RKO (cell line): ENCODE data around the gene KCNQ1.

Experiments
- DNase-seq: peaks from one replicate; pipeline ENCODE4 v3.0.0-alpha.2; 2016; ENCODE audit warnings: low spot score

Gene KCNQ1

DNA sequence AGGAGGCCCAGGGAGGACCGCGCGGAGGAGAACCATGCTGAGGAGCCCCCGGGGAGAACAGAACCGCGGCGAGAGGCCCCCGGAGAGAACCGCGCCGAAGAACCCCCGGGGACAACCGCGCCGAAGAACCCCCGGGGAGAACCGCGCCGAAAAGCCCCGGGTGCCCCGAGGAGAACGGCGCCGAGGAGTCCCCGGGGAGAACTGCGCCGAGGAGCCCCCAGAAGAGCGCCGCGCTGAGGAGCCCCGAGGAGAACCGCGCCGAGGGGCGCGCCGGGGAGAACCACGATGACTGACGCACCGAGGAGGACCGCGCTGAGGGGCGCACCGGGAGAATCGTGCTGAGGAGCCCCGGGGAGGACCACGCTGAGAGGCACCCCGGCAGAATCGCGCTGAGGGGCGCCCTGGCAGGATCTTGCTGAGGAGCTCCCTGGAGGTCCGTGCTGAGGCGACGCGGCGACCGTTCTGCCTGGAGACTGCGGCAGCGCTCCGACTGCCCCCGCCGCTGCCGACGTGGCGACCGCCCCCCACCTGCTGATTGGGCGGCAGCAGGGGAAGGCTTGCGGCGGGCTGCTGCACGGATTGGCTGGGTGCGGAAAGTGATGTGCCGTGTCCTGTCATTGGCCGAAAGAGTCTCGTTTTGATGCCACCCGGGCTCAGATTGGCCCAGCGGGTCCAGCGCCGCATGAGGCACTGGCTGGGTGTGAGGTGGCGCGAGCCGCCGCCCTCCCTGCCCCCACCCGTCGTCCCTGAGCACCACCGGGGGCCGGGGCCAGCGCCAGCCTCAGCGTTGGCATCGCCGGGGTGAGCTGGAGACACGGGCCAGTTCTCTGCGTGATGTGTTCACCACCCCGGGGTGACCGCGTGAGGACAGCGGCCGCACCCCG lies 255.0 kb downstream of the KCNQ1 start, which contains the start of gene KCNQ1OT1:
Gene KCNQ1OT1 (minus strand): TSS at position 464 of the 884 bp plus-strand sequence.
- peak; percentile 92 for DNase-seq

DNA sequence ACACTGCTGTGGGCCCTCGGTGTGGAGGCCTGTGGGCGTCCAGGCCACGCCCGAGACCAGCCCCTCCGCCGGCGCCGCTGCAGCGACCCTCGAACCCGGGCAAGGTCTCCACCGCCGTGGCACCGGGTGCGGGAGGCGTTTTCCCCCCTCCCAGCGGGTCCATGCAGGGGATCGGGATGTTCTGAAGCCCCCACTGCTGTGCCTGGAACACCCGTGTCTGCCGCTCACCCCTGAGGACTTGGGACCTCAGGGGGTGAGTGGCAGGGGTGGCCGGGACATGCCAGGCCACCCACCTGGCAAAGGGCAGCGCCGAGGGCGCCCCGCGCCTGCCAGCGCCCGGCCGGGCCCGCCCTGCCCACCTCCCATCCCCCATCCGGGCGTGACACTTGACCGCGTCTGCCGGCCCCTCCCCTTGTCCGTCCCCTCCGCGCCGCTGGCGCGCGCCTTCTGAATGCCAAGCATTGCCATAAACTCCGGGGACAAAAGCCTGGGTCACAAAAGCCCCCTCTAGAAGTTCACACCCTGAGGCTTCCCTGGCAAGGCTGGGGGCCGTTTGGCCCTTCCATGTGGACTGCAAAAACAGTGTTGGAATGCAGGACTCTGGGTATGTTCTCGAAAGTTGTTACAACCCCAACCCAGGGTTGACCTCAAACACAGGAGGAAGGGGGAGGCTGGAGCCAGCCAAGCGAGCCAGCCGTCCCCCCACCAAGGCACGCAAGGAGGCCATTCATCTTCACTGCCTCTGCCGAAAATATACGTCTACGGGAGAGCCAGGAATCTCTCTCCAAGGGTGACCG lies 255.8 kb downstream of the KCNQ1 start:
- peak; percentile 42 for DNase-seq

DNA sequence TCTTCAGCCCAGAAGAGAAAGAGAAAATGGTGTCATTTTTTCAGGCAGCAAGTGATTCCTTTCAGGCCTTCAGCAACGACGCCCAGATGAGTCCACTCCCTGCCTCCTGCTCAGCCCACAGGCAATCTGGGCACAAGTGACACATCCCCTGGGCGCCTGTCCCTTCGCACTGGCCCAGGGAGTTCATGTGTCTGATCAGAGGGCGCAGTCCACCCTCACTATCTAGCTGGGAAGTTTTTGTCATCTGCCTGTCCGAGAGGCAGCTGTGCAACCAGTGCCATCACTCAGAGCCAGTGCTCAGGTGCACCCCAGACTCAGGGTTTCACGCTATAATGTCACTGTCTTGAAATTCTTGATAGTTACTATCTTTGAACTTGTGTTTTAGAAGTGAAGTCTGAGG lies 256.4 kb downstream of the KCNQ1 start:
- no peak for DNase-seq

DNA sequence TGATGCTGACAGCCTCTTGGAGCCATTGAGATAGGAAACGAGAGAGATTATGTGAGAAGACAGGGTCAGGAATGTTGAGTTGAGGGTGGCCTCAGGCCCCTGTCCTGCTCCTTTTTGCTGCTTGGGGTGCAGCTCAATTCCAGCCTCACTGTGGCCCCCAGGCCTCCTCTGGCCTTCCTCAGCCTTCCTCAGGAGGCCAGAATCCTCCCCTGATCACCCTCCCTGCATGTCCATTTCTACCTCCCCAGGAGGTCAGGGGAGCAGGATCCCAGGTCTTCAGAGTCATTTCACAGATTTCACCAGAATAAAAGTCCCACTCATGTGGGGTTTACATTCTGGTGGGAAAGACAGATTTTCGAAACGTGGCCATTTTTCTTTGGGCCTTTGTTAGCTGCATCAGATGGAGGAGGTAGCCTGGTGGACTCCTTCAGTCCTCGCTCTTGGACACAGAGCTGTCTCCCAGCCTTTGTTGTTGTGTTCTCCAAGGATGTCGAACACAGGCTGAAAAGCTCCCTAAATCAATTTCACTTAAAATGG lies 257.2 kb downstream of the KCNQ1 start:
- DNase-seq = no peak

DNA sequence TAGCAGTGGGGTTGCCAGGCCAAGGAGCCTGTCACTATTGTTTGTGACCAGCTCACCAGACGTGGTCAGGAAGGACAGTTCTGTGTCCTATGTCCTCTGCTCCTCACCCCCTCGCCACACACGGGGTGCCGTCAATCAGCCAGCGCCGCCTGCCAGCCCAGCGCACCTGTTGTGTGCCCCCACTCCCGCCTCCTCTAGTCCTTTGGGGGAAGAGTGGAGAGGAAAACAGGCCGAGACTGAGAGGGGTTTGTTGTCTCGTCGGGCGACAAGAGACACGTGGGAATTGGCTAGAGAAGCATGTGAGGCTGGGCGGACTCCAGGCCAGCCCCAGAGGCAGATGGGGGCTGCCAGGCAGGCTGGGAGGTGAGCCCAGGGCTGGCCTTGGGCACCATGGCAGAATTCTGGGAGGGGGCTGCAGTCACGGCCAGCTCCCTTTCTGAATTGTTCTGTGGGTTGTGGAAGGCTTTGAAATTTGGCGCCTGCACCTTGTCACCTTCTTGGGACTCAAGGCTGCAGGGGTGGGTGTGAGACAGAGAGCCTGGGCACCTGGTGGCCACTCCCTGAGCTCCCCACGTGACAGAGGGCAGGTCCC lies 258.1 kb downstream of the KCNQ1 start:
- no peak for DNase-seq

DNA sequence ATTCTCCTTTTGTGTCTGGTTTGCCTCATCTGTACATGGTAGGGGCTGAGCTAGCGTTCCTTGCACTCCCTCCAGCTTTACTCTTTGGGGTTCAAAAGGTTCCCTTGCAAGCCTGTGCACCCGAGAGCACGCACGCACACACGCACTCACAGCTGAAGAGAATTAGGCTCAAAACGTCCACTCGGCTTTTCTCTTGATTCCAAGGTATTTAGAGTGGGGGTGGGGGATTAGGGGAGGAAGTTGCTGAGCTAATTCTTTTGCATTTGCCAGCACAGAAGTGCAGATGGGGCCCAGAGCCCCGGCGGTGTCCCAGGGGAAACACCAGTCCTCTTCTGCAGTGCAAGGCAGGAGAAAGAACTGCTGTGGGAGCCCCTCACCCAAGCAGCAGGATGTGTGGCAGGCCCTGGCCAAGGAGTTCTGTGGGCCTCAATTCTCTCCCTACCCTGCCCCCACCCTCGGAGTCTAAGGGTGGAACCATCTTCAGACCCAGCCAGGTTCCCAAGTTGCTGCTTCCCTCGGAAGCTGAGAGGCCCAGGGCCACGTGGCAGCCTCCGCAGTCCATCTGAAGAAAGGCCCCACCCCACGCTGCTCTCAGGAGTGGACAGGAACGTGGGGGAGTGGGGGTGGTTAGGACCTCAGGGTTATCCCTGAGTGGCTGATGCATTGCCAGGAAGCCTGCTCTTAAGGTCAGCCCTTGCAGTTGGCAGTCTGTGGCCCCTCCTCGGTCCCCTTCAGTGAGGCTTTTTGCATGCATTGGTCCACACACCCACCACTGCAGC lies 258.7 kb downstream of the KCNQ1 start:
- no peak for DNase-seq

DNA sequence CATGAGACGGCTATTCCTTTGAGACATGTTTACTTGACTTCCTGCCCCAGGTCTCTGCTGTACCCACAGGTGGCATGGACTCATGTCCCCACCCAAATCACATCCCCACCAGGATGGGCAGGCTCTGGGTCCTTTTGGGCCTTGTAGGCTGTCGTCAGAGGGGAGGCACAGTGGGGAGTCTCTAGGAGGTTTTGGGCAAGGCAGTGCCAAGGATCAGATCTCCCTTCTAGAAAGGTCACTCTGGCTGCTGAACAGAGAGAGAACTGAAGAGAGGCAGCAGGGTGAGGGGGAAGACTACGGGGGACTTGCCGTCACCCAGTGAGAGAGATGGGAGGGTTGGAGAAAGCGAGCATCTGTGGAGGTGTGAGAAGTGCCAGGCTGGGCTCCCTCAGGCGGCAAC lies 259.5 kb downstream of the KCNQ1 start:
- DNase-seq = no peak

DNA sequence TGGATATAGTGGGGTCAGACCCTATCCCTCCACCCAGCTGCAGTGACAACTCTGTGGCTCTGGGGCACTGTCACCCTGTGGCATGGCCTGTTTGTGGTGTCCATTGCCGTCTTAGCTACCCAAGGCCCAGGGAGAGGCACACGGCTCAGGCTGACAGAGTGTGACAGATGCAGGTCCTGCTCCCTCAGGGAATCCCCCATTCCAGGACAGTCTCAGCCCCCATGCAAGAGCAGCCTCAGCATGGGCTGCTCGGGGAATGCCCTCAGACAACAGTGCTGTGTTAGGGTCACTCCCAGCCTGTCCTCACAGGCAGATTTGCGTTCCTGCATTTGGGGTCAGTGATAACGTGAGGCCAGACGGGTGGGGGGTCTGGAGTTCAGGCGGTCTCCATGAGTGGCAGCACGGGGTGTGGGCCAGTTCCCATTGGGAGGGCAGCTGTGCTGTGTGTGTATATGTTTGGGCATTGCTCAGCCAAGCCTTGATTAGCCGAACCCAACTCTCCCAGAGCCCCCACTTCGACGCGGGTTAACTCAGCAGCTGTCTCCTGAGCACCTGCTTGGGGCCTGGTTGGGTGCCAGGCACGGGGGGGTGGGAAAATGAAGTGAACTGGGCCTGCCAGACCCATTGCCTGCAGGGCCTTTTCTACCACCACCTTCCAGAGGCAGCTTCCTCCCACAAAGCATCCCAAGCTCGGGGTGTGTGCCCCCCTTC lies 260.2 kb downstream of the KCNQ1 start:
- no peak for DNase-seq

DNA sequence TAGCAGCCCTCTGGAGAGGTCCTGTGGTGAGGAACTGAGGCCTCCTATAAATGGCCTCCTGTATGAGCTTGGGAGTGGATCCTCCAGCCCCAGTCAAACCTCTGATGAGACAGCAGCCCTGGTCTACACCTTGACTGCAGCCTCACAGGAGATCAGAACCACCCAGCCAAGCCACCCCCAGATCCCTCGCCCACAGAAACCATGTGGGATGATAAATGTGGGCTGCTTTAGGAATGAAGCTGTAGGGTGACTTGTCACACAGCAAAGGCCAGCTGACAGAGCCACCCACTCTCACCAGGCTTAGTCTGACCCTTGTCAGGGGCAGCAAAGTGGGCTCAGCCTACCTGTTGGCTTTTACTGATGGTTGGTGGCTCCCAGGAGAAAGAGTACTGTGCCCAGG lies 261.5 kb downstream of the KCNQ1 start:
- no peak for DNase-seq

DNA sequence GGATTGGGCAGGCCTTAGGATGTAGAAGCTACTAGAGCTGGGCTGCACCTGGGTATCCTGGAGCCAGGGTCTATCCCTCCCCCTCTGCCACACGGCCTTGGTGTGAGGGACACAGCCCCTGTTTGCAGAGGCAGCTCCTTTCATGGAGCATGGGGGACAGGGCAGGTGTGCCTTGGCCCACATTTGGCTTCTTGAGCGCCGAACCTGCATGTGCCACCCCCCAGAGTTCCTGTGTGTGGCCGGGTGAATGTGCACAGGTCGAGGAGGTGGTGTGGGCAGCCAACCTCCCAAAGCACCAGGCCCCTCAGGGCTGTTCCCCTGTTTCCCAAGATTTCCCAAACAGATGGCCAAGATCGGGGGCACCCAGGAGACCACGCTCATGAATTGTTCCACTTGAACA lies 262.9 kb downstream of the KCNQ1 start:
- DNase-seq = no peak

DNA sequence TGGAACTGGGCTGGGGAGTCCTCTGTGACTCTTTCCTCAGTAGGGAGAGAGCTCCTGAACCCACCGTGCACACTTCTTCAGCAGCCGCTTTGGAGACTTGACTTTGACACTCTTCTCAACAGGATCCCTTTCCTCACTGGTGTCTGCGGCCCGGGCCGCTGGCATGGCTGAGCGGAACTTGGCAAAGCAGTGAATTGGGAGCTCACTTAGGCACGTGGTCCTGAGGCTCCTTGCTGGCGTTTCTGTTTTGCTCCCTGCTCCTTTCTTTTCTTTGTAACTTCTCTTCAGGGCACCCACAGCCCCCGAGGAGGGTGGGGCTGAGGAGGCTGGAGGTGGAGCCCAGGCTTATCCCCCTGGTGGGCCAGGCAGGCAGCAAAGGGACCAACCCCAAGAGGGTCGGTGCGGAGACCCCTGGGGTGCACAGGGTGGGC lies 263.4 kb downstream of the KCNQ1 start:
- no peak for DNase-seq

DNA sequence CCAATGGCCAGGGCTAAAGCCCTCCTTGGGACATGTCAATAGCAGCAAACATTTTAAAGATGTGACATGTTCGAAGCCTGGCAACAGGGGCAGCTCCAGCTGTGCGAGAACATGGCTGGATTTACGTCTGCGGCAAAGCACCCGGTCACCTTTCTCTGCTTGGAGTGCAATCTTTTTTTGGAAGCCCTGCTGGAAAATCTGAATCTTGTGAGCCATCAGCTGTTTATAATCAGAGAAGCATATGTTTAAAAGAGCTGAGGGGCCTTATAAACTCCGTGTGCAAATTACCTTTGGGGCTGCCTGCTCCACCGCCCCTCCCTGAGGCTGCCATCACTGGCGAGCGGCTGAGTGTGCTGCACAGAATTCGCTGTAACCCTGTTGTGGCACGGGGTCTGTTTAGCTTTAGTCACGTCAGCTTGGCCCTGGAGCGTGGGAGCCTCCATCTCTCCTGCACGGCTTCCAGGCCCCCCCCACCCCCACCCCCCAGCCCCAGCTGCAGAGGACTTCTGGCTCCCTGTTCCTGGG lies 264.0 kb downstream of the KCNQ1 start:
- DNase-seq = no peak

DNA sequence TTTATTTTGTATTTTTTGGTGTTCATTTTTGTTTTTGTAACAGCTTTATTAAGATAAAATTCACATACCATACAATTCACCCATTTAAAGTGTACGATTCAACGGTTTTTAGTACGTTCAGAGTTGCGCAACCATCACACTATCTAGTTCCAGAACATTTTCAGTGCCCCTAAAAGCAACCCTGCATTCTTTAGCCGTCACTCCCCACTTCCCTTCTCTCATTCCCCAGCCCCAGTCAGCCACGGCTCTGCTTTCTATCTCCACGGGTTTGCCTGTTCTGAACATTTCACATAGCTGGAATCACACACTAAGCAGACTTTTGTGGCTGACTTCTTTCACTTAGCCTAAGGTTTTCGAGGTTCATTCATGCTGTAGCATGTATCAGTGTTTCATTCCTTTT lies 264.6 kb downstream of the KCNQ1 start:
- DNase-seq = no peak

DNA sequence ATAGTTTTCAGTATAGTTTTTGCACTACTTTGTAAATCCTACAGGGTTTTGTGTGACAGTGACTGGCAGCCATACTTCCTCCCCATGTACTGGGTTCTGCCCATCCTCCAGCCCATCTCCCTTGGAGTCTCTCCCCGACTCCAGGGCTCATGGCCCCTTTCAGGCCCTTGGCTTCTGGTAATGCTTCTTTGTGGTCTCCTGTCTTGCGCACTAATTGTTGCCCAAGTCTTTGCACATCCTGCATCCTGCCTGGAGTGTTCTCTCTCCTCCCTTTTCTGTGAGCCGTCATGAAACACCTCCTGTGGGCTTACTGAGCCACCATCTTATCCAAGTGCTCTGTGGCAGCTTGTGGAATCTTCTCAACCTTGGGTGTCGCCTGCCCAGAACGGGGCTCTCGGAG lies 266.4 kb downstream of the KCNQ1 start:
- no peak for DNase-seq

DNA sequence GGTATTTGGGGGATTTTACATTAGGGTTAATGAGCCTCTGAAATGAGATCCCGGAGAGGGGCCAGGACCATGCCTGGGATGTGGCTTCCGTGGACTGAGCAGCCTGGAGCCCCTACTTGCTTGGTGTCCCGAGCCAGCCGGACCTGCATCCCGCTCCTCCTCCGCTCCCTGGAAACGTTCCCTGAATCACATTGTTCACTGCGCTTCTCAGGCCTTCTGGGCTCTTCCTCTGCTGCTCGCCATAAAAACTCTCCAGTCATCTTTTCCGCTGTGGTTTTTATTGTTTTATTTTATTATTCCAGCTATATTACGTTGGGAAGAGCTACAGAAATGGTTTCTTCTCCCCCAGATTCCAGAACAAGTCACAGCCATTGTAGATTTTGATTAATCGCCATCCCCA lies 268.3 kb downstream of the KCNQ1 start:
- DNase-seq = no peak

DNA sequence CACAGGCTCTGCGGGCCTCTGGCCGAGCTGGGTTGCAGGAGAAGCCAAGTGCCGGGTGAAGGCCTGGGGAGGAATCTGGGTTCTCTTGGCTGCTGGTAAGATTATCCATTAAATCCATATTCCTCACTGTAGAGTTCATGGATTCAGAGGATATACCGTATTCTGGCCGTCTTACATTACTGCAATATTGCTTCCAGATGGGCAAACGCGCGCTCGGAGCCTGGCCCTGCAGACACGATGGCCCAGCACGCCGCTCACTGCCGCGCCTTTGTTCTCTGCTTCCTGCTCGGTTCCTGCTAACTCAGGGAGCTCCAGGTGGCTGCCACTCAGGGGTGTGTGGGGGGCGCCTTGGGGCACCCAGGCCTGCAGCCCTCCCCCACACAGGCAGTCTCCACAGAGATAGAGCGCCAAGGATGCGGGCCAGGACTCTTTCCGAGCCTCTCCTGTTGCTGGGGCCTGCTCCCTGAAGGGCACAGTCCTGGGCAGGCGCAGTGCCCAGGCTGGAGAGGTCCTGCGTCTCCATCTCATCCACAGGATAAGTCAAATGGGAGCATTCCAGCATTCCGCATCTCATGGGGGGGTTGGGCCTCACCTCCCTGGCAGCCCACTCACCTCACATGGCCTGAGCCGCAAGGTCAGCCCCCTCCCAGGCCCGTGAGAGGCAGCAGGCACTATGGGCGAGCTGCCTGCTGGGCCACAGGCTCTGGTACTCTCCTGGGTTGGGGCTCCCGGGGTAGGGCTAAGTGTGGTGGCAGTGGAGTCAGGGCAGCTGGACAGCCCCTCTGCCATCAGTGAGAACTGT lies 269.1 kb downstream of the KCNQ1 start:
- DNase-seq = no peak

DNA sequence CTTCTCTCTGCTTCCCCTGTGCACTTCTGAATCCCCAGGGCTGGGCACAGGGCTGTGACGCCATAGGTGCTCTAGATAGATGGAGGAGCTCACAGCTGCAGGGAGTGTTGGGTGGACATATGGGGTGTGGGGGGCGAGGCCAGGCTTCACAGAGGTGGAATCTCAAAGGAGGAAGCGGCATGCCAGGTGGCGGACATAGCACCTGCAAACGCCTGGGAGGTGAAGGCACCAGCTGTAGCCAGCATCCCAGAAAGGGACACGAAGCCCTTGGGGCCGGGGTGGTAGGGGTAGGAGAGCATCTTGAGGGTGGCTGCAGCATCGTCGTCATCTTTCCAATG lies 269.6 kb downstream of the KCNQ1 start:
- DNase-seq = no peak

DNA sequence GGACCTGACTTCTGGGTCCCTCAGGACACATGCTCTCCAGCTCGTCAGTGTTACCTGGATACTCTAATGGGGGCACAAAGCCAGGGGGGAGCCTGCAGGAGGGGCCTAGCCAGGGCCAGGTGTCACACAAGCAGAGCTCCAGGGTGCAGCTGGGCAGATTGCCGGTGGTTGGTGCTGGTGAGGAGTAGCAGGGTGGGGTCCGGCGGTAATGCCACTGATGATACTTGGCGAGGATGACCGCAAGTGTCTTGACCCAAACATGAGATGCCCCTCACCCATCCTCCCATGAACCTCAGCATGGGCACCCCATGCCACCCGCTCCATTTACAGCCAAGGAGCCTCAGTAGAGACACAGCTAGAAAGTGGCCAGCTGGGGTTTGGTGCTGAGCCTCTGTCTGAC lies 270.1 kb downstream of the KCNQ1 start:
- no peak for DNase-seq

DNA sequence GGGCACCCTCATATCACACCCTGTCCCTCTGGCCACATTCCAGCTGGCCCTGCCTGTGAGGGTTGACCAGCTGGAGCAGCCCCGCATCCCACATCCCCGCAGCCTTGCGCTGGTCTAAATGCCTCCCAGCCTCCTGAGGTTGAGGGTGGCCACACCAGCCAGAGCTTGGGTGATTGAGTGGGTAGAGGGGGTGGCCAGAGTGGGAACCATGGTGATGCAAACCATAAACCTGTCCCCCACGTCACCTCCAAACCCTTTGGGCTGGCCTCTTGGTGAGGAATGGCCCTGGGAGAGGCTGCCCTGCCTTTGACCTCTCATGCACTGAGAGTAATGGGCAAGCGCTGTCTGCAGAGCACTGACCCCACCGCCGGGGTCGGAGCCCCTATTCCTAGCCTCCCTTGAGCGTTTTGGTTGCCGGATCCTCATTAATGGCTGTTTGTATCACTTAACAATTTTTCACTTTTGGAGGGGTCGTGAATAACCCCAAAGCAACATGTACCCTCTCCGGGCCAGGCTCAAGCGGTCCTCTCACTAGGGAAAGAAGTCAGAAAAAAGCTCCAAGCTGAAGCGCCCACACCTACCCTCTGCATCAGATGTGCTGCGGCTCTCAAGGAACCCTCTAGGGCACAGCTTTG lies 271.0 kb downstream of the KCNQ1 start:
- no peak for DNase-seq
